CD1c-positive myeloid dendritic cell (primary cell): Measurements from ENCODE around the gene HPS1.
A peak's percentile ranks its signal among the peaks of the same experiment; 100 is the strongest.

Source experiments
- DNase-seq: peaks from one replicate; pipeline ENCODE4 v3.0.0-alpha.2; 2016; ENCODE audit errors: extremely low spot score

HPS1 gene

DNA sequence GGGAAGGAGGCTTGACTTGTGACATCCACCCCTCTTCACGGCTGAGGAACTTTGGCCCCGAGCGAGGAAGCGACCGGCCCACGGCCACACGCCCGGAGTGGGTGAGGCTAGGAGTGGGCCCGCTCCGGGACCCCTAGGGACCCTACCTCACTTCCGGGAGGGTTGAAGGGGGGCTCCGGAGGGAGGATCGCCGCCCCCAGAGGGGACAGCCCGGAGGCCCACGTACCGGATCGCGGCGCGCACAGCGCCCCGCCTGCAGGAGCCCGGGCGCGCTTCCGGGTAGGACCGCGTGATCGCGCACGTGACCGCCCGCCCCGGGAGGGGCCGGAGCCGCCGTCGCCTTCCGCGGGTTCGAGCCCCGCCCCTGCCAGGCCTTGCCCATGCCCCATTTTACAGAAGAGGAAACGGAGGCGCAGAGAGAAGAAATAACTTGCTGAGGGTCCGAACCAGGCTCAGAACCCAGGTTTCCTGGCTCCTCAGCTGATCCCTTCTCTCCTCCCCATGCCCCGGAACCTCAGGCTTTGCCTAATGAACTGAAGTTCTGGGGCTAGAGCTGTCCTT lies at the start of gene HPS1:
HPS1 (minus strand) TSS at position 275 of the 561 bp plus-strand sequence. CDS start 3,695 bp downstream, outside the sequence.
- DNase-seq: peak; percentile 80

DNA sequence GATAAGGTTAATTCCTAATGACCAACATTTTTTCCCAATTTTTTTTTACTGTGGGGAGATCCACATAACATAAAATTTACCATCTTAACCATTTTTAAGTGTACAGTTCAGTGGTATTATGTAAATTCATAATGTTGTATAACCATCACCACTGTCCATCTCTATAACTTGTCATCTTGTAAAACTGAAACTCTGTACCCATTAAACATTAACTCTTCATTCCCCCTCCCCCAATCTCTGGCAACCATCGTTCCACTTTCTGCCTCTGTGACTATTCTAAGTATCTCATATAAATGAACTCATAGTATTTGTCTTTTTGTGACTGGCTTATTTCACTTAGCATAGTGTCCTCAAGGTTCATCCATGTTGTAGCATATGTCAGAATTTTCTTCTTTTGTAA lies 46.0 kb upstream of the HPS1 start:
- no peak for DNase-seq

- DNase-seq: no peak
These were observed 43.1 kb upstream of the HPS1 start for GRCh38 chr10:98489561-98490481.

DNA sequence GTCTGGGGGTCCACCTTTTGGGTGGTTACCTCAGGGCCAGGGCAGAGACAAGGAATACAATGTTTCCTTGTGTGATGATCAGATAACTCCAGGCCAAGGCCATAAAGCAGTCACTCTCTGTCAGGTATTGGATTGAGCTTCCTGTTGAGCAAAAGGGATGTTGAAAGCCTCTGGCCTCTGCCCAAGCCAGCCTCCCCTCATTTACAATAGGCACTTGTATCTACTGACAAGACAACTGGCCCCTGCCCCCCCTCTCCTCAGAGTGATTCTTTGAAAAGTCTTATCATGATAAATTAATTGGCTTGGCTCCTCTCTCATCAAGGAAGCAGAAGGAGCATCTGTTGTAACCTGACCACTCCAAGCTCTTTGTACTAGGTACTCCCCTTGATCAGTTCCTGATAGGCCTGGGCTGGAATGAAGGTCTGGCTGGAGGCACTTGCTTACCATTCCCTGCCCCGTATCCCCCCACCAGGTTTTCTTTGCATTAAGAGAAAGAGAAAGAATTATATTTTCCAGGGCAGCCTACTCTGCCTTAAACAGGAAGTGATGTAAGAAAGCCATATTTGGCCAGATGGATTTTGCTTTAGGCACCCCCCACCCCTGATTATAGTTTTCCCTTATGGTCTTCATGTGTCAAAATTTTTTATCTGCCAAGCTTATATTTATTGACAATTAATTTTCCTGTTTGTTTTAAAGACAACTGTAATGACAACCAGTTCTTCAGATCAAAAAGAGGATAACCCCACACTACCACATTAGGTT lies 42.1 kb upstream of the HPS1 start:
- no peak for DNase-seq

DNA sequence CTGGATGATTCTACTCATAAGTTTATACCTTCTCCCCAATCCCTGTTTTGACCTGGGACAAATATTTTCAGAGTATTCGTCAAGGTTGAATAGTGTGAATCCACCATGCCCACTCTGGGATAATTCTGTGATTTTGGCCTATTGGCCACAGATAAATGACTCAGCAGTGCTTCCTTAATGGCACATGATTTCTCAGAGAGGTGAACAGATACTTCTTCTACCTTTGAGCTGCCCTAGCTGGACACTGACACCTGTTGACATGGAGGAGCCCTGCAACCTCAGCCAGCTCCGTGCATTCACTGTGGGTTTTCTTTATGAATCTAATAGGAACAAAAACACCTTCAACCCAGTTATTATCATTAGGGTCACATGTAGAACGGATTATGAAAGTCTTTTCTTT lies 40.9 kb upstream of the HPS1 start:
- no peak for DNase-seq

GRCh38 chr10:98486421-98486820 lies 39.7 kb upstream of the HPS1 start:
- no peak for DNase-seq

- DNase-seq: no peak
These were observed 39.2 kb upstream of the HPS1 start for GRCh38 chr10:98485959-98486358.

DNA sequence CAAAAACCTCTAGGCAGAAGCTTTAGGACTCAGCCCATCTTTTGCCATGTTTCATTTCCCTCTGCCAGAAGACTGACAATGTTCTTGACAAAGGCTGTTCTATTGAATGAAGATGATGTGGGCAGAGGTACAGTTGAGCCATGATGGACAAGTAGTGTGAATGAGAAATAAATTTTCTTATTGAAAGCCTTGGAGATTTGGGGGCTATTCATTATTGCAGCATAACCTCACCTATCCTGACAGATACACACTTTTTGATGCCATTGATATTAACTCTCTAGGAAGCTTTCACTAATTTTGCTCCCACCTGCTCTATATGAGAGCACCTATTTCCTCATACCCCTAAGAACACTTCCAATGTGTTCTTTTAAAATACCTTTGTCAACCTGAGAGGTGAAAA lies 36.9 kb upstream of the HPS1 start:
- no peak for DNase-seq

DNA sequence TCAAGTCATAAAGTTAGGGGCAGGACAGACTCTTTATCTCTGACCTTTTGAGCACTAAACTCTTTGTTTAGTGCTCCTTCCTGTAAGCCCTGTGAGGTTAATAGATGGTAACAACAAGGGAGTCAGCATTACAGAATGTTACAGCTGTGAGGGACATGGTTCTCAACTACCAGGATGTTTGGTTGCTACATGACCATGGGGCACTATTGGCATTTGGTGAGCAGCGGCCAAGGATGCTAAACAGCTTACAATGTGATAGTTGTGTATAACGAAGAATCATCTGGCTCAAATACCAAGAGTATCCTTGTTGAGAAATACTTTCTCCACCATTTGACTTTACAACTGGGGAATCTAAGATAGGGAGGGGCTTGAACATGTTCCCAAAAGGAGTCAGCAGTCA lies 35.4 kb upstream of the HPS1 start:
- DNase-seq: no peak

DNA sequence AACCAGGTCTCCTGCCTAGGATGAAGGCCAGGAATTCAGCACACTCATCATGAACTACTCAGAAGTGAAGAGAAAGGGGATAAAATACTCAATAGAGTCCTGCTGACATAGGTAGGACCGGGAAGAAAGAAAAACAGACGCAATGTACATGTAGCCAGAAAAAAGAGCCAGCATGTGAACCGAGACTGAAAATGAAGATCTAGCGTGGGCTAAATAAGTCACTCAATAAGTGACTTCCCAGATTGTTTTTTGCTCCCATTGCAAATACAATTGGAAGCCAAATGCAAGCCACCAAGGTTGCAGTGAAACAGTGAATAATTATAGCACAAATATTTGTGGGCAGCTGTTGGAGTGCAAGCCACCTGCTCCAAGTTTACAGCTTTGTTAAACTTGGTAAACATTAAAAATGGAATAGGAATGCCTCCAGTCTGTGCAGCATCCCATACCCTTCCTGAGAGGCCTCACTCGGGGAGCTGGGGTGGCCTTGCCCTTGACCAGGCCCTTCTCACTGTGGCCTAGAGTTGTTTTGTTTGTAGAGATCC lies 34.7 kb upstream of the HPS1 start:
- DNase-seq: no peak

GRCh38 chr10:98478430-98479222 lies 31.9 kb upstream of the HPS1 start:
- DNase-seq: no peak

DNA sequence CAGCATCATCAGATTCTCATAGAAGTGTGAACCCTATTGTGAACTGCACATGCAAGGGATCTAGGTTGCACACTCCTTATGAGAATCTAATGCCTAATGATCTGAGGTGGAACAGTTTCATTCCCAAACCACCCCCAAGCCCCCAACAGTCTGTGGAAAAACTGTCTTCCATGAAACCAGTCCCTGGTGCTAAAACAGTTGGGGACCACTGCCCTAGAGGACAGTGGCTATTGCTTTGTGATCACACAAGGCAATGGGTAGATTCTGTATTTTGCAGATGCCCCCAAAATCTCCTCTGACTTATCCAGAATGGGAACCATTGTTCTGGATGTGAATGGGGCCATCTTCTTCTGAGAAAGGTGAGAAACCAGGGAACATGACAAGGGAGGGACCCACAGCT lies 31.1 kb upstream of the HPS1 start:
- DNase-seq: no peak

GRCh38 chr10:98474628-98475027 lies 27.9 kb upstream of the HPS1 start:
- peak; percentile 18 for DNase-seq

DNA sequence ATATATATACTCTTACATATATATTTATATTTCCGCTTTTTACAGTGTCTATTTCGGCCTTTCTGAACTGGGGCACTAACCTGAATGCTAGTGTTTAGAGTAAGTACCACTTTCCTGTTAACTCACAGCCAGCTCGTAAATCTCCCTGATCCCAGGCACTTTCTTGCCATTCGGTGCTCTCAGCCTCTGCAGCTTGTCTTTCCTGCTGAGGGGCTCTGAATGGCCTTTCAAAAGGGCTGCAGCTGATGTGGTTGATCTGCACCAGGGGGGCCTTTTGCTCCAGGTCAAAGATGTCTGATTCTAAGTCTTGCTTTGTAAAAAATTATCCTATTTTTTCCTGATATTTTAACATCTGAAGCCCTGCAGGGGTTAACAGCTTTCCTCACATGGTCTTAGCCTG lies 25.5 kb upstream of the HPS1 start:
- no peak for DNase-seq

DNA sequence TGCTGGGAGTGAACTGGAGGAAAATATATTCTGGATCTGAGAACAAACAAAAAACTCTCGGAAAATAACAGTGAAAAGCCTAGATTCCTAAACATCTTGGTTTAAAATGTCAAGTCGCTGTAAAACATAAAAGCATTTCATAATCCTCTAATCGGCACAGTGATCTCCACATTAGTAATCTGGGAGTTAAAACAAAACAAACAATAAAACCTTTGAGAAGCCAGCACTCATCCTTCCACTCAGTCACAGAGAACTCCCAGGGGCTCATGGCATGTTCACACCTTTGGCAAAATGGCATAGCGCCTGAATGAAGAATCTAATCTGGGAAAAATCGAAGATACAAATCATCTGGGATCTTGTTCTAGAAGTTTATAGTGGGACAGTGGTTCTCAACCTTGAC lies 24.1 kb upstream of the HPS1 start:
- no peak for DNase-seq

GRCh38 chr10:98469001-98469931 lies 22.5 kb upstream of the HPS1 start:
- no peak for DNase-seq

DNA sequence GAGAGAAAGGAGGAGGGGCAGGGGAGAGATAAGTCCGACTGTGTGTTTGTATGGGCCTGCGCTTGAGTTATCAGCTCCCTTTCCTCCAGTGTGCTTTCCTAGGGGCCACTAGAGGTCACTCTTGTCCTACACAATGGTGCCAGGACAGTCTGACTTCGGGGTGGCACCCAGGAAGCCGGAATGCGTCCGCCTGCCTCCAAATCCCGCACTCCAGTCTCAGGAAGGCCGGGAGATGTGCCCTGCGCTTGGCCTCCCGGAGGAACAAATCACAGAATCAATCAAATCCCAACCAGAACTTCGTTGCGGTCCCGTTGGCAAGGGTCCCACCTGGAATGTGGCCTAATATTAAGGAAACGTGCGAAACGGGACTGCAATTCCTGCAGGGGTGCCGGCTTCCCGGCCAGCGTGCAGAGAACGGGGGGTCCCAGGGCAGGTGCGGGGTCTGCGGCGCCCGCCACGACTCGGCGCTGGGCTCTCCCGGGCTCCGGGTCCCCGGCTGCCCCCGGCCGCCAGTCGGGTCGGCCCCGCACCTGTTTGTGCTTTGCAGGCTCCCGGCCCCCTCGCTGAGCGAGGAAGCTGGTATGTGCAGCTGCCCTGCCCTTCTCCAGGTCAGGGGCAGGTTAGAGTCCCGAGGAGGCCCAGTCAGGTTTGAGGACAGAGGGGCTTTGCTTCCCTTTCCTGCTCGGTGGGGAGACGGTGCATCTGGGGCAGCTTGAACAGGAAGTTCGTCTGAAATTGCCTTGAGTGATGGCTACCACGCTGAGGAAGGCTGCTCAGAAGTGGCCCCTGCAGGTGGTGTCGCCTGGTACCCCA lies 21.0 kb upstream of the HPS1 start:
- peak; percentile 87 for DNase-seq

GRCh38 chr10:98466861-98467505 lies 20.2 kb upstream of the HPS1 start:
- no peak for DNase-seq

GRCh38 chr10:98465866-98466265 lies 19.1 kb upstream of the HPS1 start:
- DNase-seq: no peak
